ENCODE measurements around the gene SCNN1A.

Gene SCNN1A

DNA sequence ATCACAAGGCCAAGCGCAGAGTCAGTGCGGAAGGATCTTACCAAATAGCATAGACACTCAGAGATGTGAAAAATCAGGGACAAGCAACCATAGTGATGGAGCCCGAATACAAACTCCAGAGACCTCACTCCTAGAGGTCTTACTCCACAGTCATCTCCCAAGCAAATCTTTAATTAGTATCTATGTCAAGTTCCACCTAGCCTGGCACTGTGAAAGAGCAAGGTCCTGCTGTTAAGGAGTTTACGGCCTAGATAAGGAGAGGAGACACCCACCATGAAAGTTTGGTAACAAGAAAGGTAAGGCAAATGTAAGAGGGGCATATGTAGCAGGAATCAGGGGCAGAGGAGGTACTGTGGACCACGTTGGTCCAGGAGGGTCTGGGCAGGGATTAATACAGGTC is 72.3 kb downstream of the SCNN1A start:
- H3K9ac ChIP-seq (ENCODE audit: low read length) = no peak overlapping the region
- no peak overlapping the region for H3K27ac ChIP-seq (ENCODE audit: low read length)
- no peak overlapping the region for H3K4me3 ChIP-seq (ENCODE audit: low read length)
- no peaks in the 10 kb centered on the region for H3K4me1 ChIP-seq (ENCODE audit: control insufficient read depth, low read depth, low read length)
- no peaks in the 10 kb centered on the region for H3K36me3 ChIP-seq (ENCODE audit: control insufficient read depth, low read depth, low read length)
- no peaks in the 10 kb centered on the region for H3K9me3 ChIP-seq (ENCODE audit: control insufficient read depth, low read depth, low read length)
- no peaks in the 10 kb centered on the region for H3K27me3 ChIP-seq (ENCODE audit: control insufficient read depth, insufficient read depth, low read length)

DNA sequence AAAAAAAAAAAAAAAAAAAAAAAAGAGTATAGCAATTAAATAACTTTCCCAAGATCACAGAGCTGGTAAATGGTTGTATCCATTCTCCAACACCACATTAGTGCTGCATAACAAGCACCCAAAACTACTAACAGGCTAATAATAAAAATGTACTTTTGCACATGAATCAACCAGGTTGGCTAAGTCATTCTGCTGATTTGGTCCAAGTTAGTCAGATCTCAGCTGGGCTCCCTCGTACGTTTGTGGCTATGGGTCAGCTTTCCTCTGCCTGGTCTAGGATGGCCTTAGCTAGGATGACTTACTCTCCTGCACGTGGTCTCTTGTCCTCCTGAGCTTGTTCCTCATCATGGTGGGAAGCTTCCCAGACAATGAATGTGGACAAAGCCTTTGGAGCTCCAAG is 72.7 kb downstream of the SCNN1A start:
- Histone ChIP-seq H3K9ac (ENCODE audit: low read length) (no peak overlapping the region), H3K36me3 (ENCODE audit: control insufficient read depth, low read depth, low read length) (no peaks in the 10 kb centered on the region), H3K27me3 (ENCODE audit: control insufficient read depth, insufficient read depth, low read length) (no peaks in the 10 kb centered on the region), H3K27ac (ENCODE audit: low read length) (no peak overlapping the region), H3K4me3 (ENCODE audit: low read length) (no peak overlapping the region), H3K4me1 (ENCODE audit: control insufficient read depth, low read depth, low read length) (no peaks in the 10 kb centered on the region), H3K9me3 (ENCODE audit: control insufficient read depth, low read depth, low read length) (no peaks in the 10 kb centered on the region)

DNA sequence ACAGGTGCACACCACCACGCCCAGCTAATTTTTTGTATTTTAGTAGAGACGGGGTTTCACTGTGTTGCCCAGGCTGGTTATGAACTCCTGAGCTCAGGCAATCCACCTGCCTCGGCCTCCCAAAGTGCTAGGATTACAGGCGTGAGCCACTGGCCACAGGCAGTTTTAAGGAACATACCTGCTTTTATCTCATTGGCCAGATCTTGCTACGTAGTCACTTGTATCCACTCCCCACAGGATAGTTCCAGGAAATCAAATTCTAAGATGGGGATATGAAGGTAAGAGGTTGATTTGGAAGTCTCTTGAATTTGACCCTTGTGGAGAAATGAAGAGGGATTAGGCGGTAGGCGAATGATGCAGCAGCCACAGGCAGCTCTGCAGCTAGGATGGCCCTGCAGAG is 73.6 kb downstream of the SCNN1A start:
- no peaks in the 10 kb centered on the region for H3K9me3 ChIP-seq (ENCODE audit: control insufficient read depth, low read depth, low read length)
- H3K4me3 ChIP-seq (ENCODE audit: low read length) = no peak overlapping the region
- no peak overlapping the region for H3K27ac ChIP-seq (ENCODE audit: low read length)
- no peaks in the 10 kb centered on the region for H3K36me3 ChIP-seq (ENCODE audit: control insufficient read depth, low read depth, low read length)
- no peak overlapping the region for H3K9ac ChIP-seq (ENCODE audit: low read length)
- H3K27me3 ChIP-seq (ENCODE audit: control insufficient read depth, insufficient read depth, low read length) = no peaks in the 10 kb centered on the region
- H3K4me1 ChIP-seq (ENCODE audit: control insufficient read depth, low read depth, low read length) = no peaks in the 10 kb centered on the region

DNA sequence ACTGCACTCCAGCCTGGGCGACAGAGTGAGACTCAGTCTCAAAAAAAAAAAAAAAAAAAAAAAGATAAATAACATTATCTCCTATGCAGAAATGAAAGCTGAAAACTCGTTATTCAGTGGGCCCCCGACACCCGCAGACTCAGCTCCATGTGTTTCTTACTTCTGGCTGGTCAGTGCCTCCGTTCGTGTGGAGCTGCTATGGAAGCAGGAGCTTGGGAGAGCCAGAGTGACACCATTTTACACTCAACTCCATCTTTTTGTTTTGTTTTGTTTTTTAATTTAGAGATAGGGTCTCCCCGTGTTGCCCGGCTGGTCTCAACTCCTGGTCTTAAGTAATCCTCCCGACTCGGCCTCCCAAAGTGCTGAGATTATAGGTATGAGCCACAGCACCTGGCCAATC is 78.2 kb downstream of the SCNN1A start:
- no peaks in the 10 kb centered on the region for H3K4me1 ChIP-seq (ENCODE audit: control insufficient read depth, low read depth, low read length)
- no peak overlapping the region for H3K4me3 ChIP-seq (ENCODE audit: low read length)
- H3K27me3 ChIP-seq (ENCODE audit: control insufficient read depth, insufficient read depth, low read length) = no peaks in the 10 kb centered on the region
- no peak overlapping the region for H3K9ac ChIP-seq (ENCODE audit: low read length)
- no peaks in the 10 kb centered on the region for H3K36me3 ChIP-seq (ENCODE audit: control insufficient read depth, low read depth, low read length)
- H3K27ac ChIP-seq (ENCODE audit: low read length) = no peak overlapping the region
- no peaks in the 10 kb centered on the region for H3K9me3 ChIP-seq (ENCODE audit: control insufficient read depth, low read depth, low read length)
